ENCODE data around the gene SIN3A. TPM values are rescaled to one million over a fixed set of nuclear protein-coding genes. Genes with fewer than 3 reads are reported as not detected.
"Not testable (repeated sequence)": the region's sequence is repeated elsewhere in the genome, so short reads cannot be mapped to it uniquely, and the experiment has no call there.

SIN3A gene
- total and polyA plus RNA-seq, 2 of the 4 experiments (the other 2 are of a cell fraction), result 21.2 to 31.5 TPM

GRCh38 chr15:75483556-75483955 lies 32.1 kb upstream of the SIN3A start:
- CTCF ChIA-PET; H3K14ac ChIP-seq (replicated peaks; ENCODE audit: low read depth, low read length); POLR2A ChIA-PET (ENCODE audit: unreplicated experiment); H3K4ac ChIP-seq (ENCODE audit: low read depth, low read length); H2AFZ ChIP-seq (replicated peaks; ENCODE audit: low read length, poor library complexity); H2AK5ac ChIP-seq (ENCODE audit: low read depth, low read length); H4K20me1 ChIP-seq (ENCODE audit: insufficient read depth, low read length); H3K56ac ChIP-seq (ENCODE audit: extremely low read depth, insufficient read depth, low read length); H3K27ac ChIP-seq (ENCODE audit: insufficient read depth, low read length); H2BK120ac ChIP-seq (ENCODE audit: low read depth, low read length); H3K9me1 ChIP-seq (ENCODE audit: insufficient read depth, low read length); H4K91ac ChIP-seq (ENCODE audit: insufficient read depth, low read depth, low read length); intact Hi-C loops (cut with micrococcal nuclease); H3K23ac ChIP-seq (ENCODE audit: low read depth, low read length); H2BK5ac ChIP-seq (ENCODE audit: low read depth, low read length, poor library complexity, severe bottlenecking); H2BK20ac ChIP-seq (ENCODE audit: low read depth, low read length); H2BK15ac ChIP-seq (ENCODE audit: low read depth, low read length); DNase-seq; H4K8ac ChIP-seq (ENCODE audit: low read depth in 2 of 2, low read length in 2 of 2); ATAC-seq (ENCODE audit: low read depth); H3K27me3 ChIP-seq (ENCODE audit: control insufficient read depth, insufficient read depth, low read length); H3K4me1 ChIP-seq (ENCODE audit: control insufficient read depth, insufficient read depth, low read length); dilution Hi-C loops (cut with HindIII; ENCODE audit: low sequenced_read_pairs, unreplicated experiment); H2AK9ac ChIP-seq (replicated peaks; ENCODE audit: low read depth, low read length, poor library complexity); H3K18ac ChIP-seq (ENCODE audit: low read depth, low read length); H3K4me3 ChIP-seq (ENCODE audit: insufficient read depth, low read depth, low read length); in situ Hi-C loops (cut with MboI; ENCODE audit: low sequenced_read_pairs); H3K4me2 ChIP-seq (ENCODE audit: low read depth, low read length); H3K9me3 ChIP-seq (ENCODE audit: control insufficient read depth, insufficient read depth, low read length); BruUV-seq (replicated peaks); H3K9ac ChIP-seq (ENCODE audit: low read depth, low read length); H4K5ac ChIP-seq (ENCODE audit: low read depth, low read length): not testable (repeated sequence)
- WGBS, 2 experiments (ENCODE audit: extremely low coverage in 2 of 2, insufficient read length in 1 of 2), result no CpG with 5 or more reads among the region's 5 CpGs
- peaks cover 14 to 17% of the 10 kb centered on the region in 2 experiments; a peak in 3 of 4 replicates for H3K79me1 ChIP-seq (ENCODE audit: low read depth in 1 of 2, low read length in 2 of 2)
- H3K36me3 ChIP-seq (ENCODE audit: control insufficient read depth, insufficient read depth, low read length), result peaks cover 25% of the 10 kb centered on the region

Measured in IMR-90 (cell line).